Suprapubic skin (tissue), 4 donors: ENCODE measurements around the gene AQP12A. TPM values are rescaled to one million over a fixed set of nuclear protein-coding genes. Genes with fewer than 3 reads are reported as not detected.

Experiments
- DNase-seq, 2 donors: peaks; one replicate each; pipeline ENCODE4 v3.0.0-alpha.2; 2019; ENCODE audit warnings: low spot score in 2 of 2
- H3K27ac ChIP-seq: fragments of 200-600 bp; sonication (generic); one replicate; pipeline ENCODE4 v1.5.1; 2019
- H3K27me3 ChIP-seq: fragments of 200-600 bp; sonication (generic); one replicate; pipeline ENCODE4 v1.5.1; 2019
- H3K36me3 ChIP-seq: fragments of 200-600 bp; sonication (generic); one replicate; pipeline ENCODE4 v1.5.1; 2019
- H3K4me1 ChIP-seq: fragments of 200-600 bp; sonication (generic); one replicate; pipeline ENCODE4 v1.5.1; 2019
- H3K4me3 ChIP-seq: fragments of 200-600 bp; sonication (generic); one replicate; pipeline ENCODE4 v1.5.1; 2019; ENCODE audit warnings: mild to moderate bottlenecking
- H3K9me3 ChIP-seq: fragments of 200-600 bp; sonication (generic); one replicate; pipeline ENCODE4 v1.5.1; 2019
- CTCF ChIP-seq, 2 donors: fragments of 200-600 bp in 1 of 2; fragments of 450-650 bp in 1 of 2; sonication (generic) in 1 of 2; IDR thresholded peaks; one replicate each; pipeline ENCODE4 v1.5.1; 2016 to 2019; ENCODE audit warnings: antibody characterized with exemption in 2 of 2, mild to moderate bottlenecking in 1 of 2, moderate library complexity in 1 of 2
- EP300 ChIP-seq: sonication (generic); formaldehyde crosslinking; IDR thresholded peaks from one replicate; pipeline ENCODE4 v1.6.1; 2017; ENCODE audit warnings: antibody characterized with exemption
- POLR2A ChIP-seq, 2 donors: fragments of 450-650 bp; IDR thresholded peaks; one replicate each; pipeline ENCODE4 v1.6.1; 2017; ENCODE audit warnings: antibody characterized with exemption in 2 of 2, mild to moderate bottlenecking in 2 of 2, moderate library complexity in 2 of 2
- POLR2AphosphoS5 ChIP-seq, 3 donors: sonication (generic); formaldehyde crosslinking; IDR thresholded peaks; one replicate each; pipeline ENCODE4 v1.6.1; 2017; ENCODE audit warnings: antibody characterized with exemption in 3 of 3
- WGBS: methylation state at CpG from one replicate; pipeline ENCODE4 v1.1.5; 2018; 5-methylcytosine and 5-hydroxymethylcytosine counted together
- total RNA-seq, 4 donors: library from RNA; depleted of rRNA; stranded (reverse); fragments of >200 nt; gene quantifications; one replicate each; pipeline ENCODE4 v1.1.0, GENCODE V29; 2016

AQP12A gene
- total RNA-seq, 4 donors from 2014 or later = not detected

GRCh38 chr2:240741091-240741490 is 49.4 kb downstream of the AQP12A start:
- Histone ChIP-seq H3K27ac (no peak overlapping the region), H3K4me1 (no peaks in the 10 kb centered on the region), H3K4me3 (no peak overlapping the region), H3K36me3 (no peaks in the 10 kb centered on the region), H3K9me3 (no peaks in the 10 kb centered on the region), H3K27me3 (peaks cover 34% of the 10 kb centered on the region)
- 73% methylated on average over 15 of the region's 18 CpGs for WGBS
- DNase-seq = no peak
- TF ChIP-seq EP300 (no peak), CTCF (IDR thresholded peaks at IDR 0.05) (no peak), POLR2AphosphoS5 (IDR thresholded peaks at IDR 0.05) (no peak), POLR2A (IDR thresholded peaks at IDR 0.05) (no peak)

GRCh38 chr2:240742602-240743095 is 51.0 kb downstream of the AQP12A start:
- Histone ChIP-seq H3K27me3 (peaks cover 27% of the 10 kb centered on the region), H3K4me3 (no peak overlapping the region), H3K27ac (no peak overlapping the region), H3K36me3 (no peaks in the 10 kb centered on the region), H3K9me3 (no peaks in the 10 kb centered on the region), H3K4me1 (no peaks in the 10 kb centered on the region)
- WGBS = 85% methylated on average over 9 of the region's 13 CpGs
- DNase-seq = no peak
- TF ChIP-seq EP300 = no peak
- TF ChIP-seq POLR2A (IDR thresholded peaks at IDR 0.05) = no peak
- no peak for TF ChIP-seq CTCF (IDR thresholded peaks at IDR 0.05)
- TF ChIP-seq POLR2AphosphoS5 (IDR thresholded peaks at IDR 0.05) = no peak

GRCh38 chr2:240745456-240745855 is 53.8 kb downstream of the AQP12A start:
- Histone ChIP-seq H3K4me3 (no peak overlapping the region), H3K27ac (no peak overlapping the region), H3K27me3 (peaks cover 9% of the 10 kb centered on the region), H3K4me1 (no peaks in the 10 kb centered on the region), H3K9me3 (no peaks in the 10 kb centered on the region), H3K36me3 (no peaks in the 10 kb centered on the region)
- no peak for DNase-seq
- WGBS = 94% methylated on average over 12 of the region's 15 CpGs
- TF ChIP-seq EP300 = no peak
- TF ChIP-seq CTCF (IDR thresholded peaks at IDR 0.05) = no peak
- no peak for TF ChIP-seq POLR2A (IDR thresholded peaks at IDR 0.05)
- TF ChIP-seq POLR2AphosphoS5 (IDR thresholded peaks at IDR 0.05) = no peak

GRCh38 chr2:240745962-240746361 is 54.3 kb downstream of the AQP12A start:
- WGBS = 80% methylated on average over 9 of the region's 15 CpGs
- no peaks in the 10 kb centered on the region for H3K4me1 ChIP-seq
- DNase-seq = no peak
- TF ChIP-seq EP300 (no peak), CTCF (IDR thresholded peaks at IDR 0.05) (no peak), POLR2AphosphoS5 (IDR thresholded peaks at IDR 0.05) (no peak), POLR2A (IDR thresholded peaks at IDR 0.05) (no peak)
- peaks cover 9% of the 10 kb centered on the region for H3K27me3 ChIP-seq
- no peak overlapping the region for H3K4me3 ChIP-seq
- H3K27ac ChIP-seq = no peak overlapping the region
- no peaks in the 10 kb centered on the region for H3K9me3 ChIP-seq
- H3K36me3 ChIP-seq = no peaks in the 10 kb centered on the region

GRCh38 chr2:240746671-240747070 is 55.0 kb downstream of the AQP12A start:
- Histone ChIP-seq H3K27me3 (peaks cover 9% of the 10 kb centered on the region), H3K27ac (no peak overlapping the region), H3K9me3 (no peaks in the 10 kb centered on the region), H3K4me3 (no peak overlapping the region), H3K36me3 (no peaks in the 10 kb centered on the region), H3K4me1 (no peaks in the 10 kb centered on the region)
- DNase-seq = no peak
- no peak for TF ChIP-seq CTCF (IDR thresholded peaks at IDR 0.05)
- 95% methylated on average over 8 of the region's 16 CpGs for WGBS
